ENCODE results near the gene SH3D19.
"Not testable (repeated sequence)": the region's sequence is repeated elsewhere in the genome, so short reads cannot be mapped to it uniquely, and the experiment has no call there.

SH3D19 gene

DNA sequence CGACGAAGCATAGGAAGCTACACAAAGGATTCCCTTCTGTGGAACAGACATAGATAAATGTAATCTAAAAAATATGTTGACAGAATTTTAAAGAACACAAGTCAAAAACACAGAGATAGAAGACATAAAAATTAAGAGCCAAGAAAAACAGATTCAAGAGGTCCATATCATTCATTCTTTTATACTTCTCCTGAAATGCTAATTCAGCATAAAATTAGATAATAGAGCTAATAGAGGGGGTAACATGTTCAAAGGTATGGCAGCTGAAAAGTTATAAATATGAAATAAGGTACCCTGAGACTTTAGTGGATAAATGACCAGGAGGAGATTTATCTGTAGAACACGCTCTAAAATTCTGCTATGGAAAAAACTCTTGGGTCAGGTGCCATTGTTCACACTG is 85.8 kb downstream of the SH3D19 start:
- WGBS, 2 experiments: 92 to 100% methylated on average over 1 to 3 of the region's 3 CpGs
- Histone ChIP-seq H3K36me3 (ENCODE audit: control insufficient read depth, insufficient read depth, low read length) (no peaks in the 10 kb centered on the region), H3K4me3 (ENCODE audit: insufficient read depth, low read depth, low read length) (no peak overlapping the region), H3K27me3 (ENCODE audit: control insufficient read depth, insufficient read depth, low read length, poor library complexity, severe bottlenecking) (no peaks in the 10 kb centered on the region), H3K27ac (ENCODE audit: insufficient read depth, low read depth, low read length, poor library complexity, severe bottlenecking) (no peak overlapping the region), H3K4me1 (ENCODE audit: control insufficient read depth, insufficient read depth, low read length) (no peaks in the 10 kb centered on the region), H3K9me3 (ENCODE audit: control insufficient read depth, low read length) (no peaks in the 10 kb centered on the region)

GRCh38 chr4:151238477-151238876 is 86.9 kb downstream of the SH3D19 start:
- H3K9me3 ChIP-seq (ENCODE audit: control insufficient read depth, low read length): no peaks in the 10 kb centered on the region
- H3K27me3 ChIP-seq (ENCODE audit: control insufficient read depth, insufficient read depth, low read length, poor library complexity, severe bottlenecking): no peaks in the 10 kb centered on the region
- 53 to 54% methylated on average over 3 of the region's 3 CpGs for WGBS, 2 experiments
- H3K27ac ChIP-seq (ENCODE audit: insufficient read depth, low read depth, low read length, poor library complexity, severe bottlenecking): no peak overlapping the region
- H3K4me3 ChIP-seq (ENCODE audit: insufficient read depth, low read depth, low read length): no peak overlapping the region
- H3K4me1 ChIP-seq (ENCODE audit: control insufficient read depth, insufficient read depth, low read length): no peaks in the 10 kb centered on the region
- no peaks in the 10 kb centered on the region for H3K36me3 ChIP-seq (ENCODE audit: control insufficient read depth, insufficient read depth, low read length)

- Histone ChIP-seq H3K4me3 (ENCODE audit: insufficient read depth, low read depth, low read length) (no peak overlapping the region), H3K36me3 (ENCODE audit: control insufficient read depth, insufficient read depth, low read length) (no peaks in the 10 kb centered on the region), H3K4me1 (ENCODE audit: control insufficient read depth, insufficient read depth, low read length) (no peaks in the 10 kb centered on the region), H3K9me3 (ENCODE audit: control insufficient read depth, low read length) (no peaks in the 10 kb centered on the region), H3K27ac (ENCODE audit: insufficient read depth, low read depth, low read length, poor library complexity, severe bottlenecking) (no peak overlapping the region), H3K27me3 (ENCODE audit: control insufficient read depth, insufficient read depth, low read length, poor library complexity, severe bottlenecking) (no peaks in the 10 kb centered on the region)
- 97% methylated on average over 27 of the region's 27 CpGs for WGBS, 2 experiments
These were observed 89.4 kb downstream of the SH3D19 start for GRCh38 chr4:151236036-151236435.

DNA sequence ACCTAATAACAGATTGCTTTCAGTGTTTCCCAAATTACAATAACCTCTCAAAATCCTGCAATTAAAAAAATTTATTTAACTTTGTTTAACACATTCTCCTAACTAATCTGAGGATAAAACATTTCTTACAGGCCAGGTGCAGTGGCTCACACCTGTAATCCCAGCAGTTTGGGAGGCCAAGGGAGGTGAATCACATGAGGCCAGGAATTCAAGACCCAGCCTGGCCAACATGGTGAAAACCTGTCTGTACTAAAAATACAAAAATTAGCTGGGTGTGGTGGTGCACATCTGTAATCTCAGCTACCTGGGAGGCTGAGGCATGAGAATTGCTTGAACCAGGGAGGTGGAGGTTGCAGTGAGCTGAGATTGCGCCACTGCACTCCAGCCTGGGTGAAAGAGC is 90.0 kb downstream of the SH3D19 start:
- H3K27me3 ChIP-seq (ENCODE audit: control insufficient read depth, insufficient read depth, low read length, poor library complexity, severe bottlenecking); H3K4me3 ChIP-seq (ENCODE audit: insufficient read depth, low read depth, low read length); H3K36me3 ChIP-seq (ENCODE audit: control insufficient read depth, insufficient read depth, low read length); H3K4me1 ChIP-seq (ENCODE audit: control insufficient read depth, insufficient read depth, low read length); H3K27ac ChIP-seq (ENCODE audit: insufficient read depth, low read depth, low read length, poor library complexity, severe bottlenecking); H3K9me3 ChIP-seq (ENCODE audit: control insufficient read depth, low read length): not testable (repeated sequence)
- 84 to 94% methylated on average over 1 of the region's 1 CpG for WGBS, 2 experiments

DNA sequence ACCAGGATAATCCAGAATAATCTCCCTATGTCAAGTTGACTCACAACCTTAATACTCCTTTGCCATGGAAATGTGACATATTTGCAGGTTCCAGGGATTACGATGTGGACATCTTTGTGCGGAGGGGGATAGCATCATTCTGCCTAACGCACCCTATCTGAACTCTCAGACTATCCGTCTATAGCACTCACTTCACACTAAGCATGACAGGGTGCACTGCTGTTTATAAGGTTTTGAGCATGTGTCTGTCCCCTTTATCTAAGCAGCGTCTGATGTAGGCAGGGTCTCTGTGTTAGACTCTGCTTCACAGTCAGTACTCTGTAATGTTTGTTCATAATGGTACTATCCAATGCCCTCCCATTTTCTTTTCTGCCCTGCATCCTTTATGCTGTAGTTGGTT is 91.8 kb downstream of the SH3D19 start:
- no peak overlapping the region for H3K4me3 ChIP-seq (ENCODE audit: insufficient read depth, low read depth, low read length)
- no peaks in the 10 kb centered on the region for H3K4me1 ChIP-seq (ENCODE audit: control insufficient read depth, insufficient read depth, low read length)
- H3K9me3 ChIP-seq (ENCODE audit: control insufficient read depth, low read length): no peaks in the 10 kb centered on the region
- H3K27me3 ChIP-seq (ENCODE audit: control insufficient read depth, insufficient read depth, low read length, poor library complexity, severe bottlenecking): no peaks in the 10 kb centered on the region
- H3K36me3 ChIP-seq (ENCODE audit: control insufficient read depth, insufficient read depth, low read length): no peaks in the 10 kb centered on the region
- WGBS, 2 experiments: 95 to 100% methylated on average over 5 of the region's 5 CpGs
- no peak overlapping the region for H3K27ac ChIP-seq (ENCODE audit: insufficient read depth, low read depth, low read length, poor library complexity, severe bottlenecking)

DNA sequence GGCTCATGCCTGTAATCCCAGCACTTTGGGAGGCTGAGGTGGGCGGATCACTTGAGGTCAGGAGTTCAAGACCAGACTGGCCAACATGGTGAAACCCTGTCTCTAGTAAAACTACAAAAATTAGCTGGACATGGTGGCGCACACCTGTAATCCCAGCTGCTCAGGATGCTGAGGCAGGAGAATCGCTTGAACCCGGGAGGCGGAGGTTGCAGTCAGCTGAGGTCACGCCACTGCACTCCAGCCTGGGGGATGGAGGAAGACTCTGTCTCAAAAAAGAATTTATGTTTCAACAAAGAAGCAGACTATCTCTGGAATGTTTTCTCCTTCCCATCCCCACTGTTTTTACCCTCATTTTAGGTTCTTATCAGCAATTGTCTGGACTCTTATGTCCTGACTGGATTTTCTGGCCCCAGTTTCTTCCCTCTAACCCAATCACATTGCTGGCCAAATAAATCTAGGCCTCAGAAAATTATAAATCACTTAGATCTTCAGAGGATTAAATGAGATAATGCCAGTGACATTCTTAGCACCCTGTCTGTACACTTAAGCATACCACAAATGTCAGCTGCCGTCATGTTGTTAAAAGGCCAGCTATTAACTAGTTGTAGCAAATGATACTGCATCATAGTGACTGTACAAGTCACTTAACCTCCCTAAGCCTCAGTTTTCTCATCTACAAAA is 93.3 kb downstream of the SH3D19 start:
- Histone ChIP-seq H3K4me1 (ENCODE audit: control insufficient read depth, insufficient read depth, low read length) (no peaks in the 10 kb centered on the region), H3K9me3 (ENCODE audit: control insufficient read depth, low read length) (no peaks in the 10 kb centered on the region), H3K27me3 (ENCODE audit: control insufficient read depth, insufficient read depth, low read length, poor library complexity, severe bottlenecking) (no peaks in the 10 kb centered on the region), H3K36me3 (ENCODE audit: control insufficient read depth, insufficient read depth, low read length) (no peaks in the 10 kb centered on the region), H3K27ac (ENCODE audit: insufficient read depth, low read depth, low read length, poor library complexity, severe bottlenecking) (no peak overlapping the region), H3K4me3 (ENCODE audit: insufficient read depth, low read depth, low read length) (no peak overlapping the region)
- 94 to 96% methylated on average over 7 of the region's 7 CpGs for WGBS, 2 experiments

DNA sequence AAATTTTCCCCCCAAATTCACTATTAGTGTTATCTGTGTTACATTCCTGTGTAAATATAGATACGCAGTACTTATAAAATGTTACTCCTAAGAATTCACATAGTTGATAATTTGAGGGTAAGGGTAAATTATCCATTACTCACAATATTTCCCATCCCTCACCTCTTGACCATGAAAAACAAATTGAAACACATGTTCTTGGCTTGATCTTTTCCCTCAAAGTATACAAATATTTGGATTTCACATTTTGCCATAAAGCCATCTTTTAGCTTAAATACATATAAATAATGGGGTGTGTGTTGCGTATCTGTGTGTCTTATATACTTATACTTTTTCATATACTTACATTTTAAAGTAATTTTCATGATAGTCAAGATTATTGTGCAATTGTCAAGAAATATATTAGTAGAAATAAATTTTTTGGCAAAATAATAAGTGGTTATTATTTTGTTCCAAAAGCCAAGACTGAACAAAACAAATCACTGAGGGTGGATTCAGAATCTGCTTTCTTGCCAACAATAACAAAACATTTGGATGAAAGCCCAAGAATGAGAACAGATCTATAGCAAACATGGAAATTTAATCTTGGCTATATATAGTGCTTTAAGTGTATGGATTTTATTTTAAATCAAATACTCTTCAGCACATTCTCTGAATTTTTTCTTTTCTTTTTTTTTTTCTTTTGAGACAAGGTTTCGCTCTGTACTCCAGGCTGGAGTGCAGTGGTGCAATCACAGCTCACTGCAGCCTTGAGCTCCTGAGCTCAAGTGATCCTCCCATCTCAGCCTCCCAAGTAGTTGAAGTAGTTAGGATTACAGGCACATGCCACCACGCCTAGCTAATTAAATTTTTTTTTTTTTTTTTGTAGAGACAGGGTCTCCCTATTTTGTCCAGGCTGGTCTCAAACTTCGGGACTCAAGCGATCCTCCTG is 97.0 kb downstream of the SH3D19 start:
- no peak overlapping the region for H3K4me3 ChIP-seq (ENCODE audit: insufficient read depth, low read depth, low read length)
- no peaks in the 10 kb centered on the region for H3K4me1 ChIP-seq (ENCODE audit: control insufficient read depth, insufficient read depth, low read length)
- H3K36me3 ChIP-seq (ENCODE audit: control insufficient read depth, insufficient read depth, low read length): no peaks in the 10 kb centered on the region
- no peak overlapping the region for H3K27ac ChIP-seq (ENCODE audit: insufficient read depth, low read depth, low read length, poor library complexity, severe bottlenecking)
- WGBS, 2 experiments: 91 to 97% methylated on average over 4 of the region's 6 CpGs
- peaks cover 2% of the 10 kb centered on the region for H3K9me3 ChIP-seq (ENCODE audit: control insufficient read depth, low read length)
- no peaks in the 10 kb centered on the region for H3K27me3 ChIP-seq (ENCODE audit: control insufficient read depth, insufficient read depth, low read length, poor library complexity, severe bottlenecking)

- 86 to 91% methylated on average over 3 of the region's 3 CpGs for WGBS, 2 experiments
- H3K27ac ChIP-seq (ENCODE audit: insufficient read depth, low read depth, low read length, poor library complexity, severe bottlenecking): no peak overlapping the region
- H3K4me3 ChIP-seq (ENCODE audit: insufficient read depth, low read depth, low read length): no peak overlapping the region
These were observed 97.7 kb downstream of the SH3D19 start for GRCh38 chr4:151227731-151228130.

DNA sequence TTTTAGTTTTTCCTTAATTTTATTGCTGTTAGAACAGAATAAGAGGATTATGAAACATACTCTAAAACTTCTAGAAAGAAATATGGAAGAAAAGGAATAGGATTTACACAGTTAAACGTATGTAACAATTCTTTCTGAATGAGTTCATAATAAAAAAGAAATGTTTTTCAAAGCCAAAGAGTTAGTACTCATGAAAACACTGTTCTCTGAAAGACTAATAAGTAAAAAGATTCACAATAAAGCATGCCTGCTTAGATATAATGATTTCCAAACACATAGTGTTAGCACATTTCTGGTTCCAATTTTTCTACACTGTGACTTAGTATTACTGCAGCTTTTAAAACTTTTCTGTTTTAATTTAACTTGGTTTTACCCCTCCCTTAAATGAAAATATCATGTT is 98.2 kb downstream of the SH3D19 start:
- 100% methylated on average over 1 of the region's 1 CpG for WGBS, 2 experiments
- Histone ChIP-seq H3K27ac (ENCODE audit: insufficient read depth, low read depth, low read length, poor library complexity, severe bottlenecking) (no peak overlapping the region), H3K27me3 (ENCODE audit: control insufficient read depth, insufficient read depth, low read length, poor library complexity, severe bottlenecking) (no peaks in the 10 kb centered on the region), H3K4me1 (ENCODE audit: control insufficient read depth, insufficient read depth, low read length) (no peaks in the 10 kb centered on the region), H3K9me3 (ENCODE audit: control insufficient read depth, low read length) (peaks cover 2% of the 10 kb centered on the region), H3K36me3 (ENCODE audit: control insufficient read depth, insufficient read depth, low read length) (no peaks in the 10 kb centered on the region), H3K4me3 (ENCODE audit: insufficient read depth, low read depth, low read length) (no peak overlapping the region)

More at GRCh38 chr4:151227731-151228130, 97.7 kb downstream of the SH3D19 start:
- no peaks in the 10 kb centered on the region for H3K4me1 ChIP-seq (ENCODE audit: control insufficient read depth, insufficient read depth, low read length)
- no peaks in the 10 kb centered on the region for H3K27me3 ChIP-seq (ENCODE audit: control insufficient read depth, insufficient read depth, low read length, poor library complexity, severe bottlenecking)
- peaks cover 2% of the 10 kb centered on the region for H3K9me3 ChIP-seq (ENCODE audit: control insufficient read depth, low read length)
- no peaks in the 10 kb centered on the region for H3K36me3 ChIP-seq (ENCODE audit: control insufficient read depth, insufficient read depth, low read length)

Data from ectodermal cell (in vitro differentiated cells).